Spinal cord (tissue), 10 donors: ENCODE measurements around the gene EHMT1. TPM values are rescaled to one million over a fixed set of nuclear protein-coding genes. Genes with fewer than 3 reads are reported as not detected.

Experiments used
- DNase-seq, 6 donors: peaks; one replicate each; pipeline versions ENCODE4 v3.0.0 to v3.0.0-alpha.2; 2013 to 2015; ENCODE audit warnings: low spot score in 6 of 6, low read depth in 4 of 6
- H3K27ac ChIP-seq: one replicate; pipeline ENCODE4 v1.5.1; 2013; ENCODE audit warnings: low read depth, low read length, control low read depth
- H3K27me3 ChIP-seq: one replicate; pipeline ENCODE4 v1.6.1; 2013; ENCODE audit warnings: low read length; ENCODE audit not compliant: control insufficient read depth, insufficient read depth
- H3K36me3 ChIP-seq: one replicate; pipeline ENCODE4 v1.6.1; 2013; ENCODE audit warnings: low read length; ENCODE audit not compliant: control insufficient read depth, insufficient read depth
- H3K4me1 ChIP-seq: one replicate; pipeline ENCODE4 v1.6.1; 2013; ENCODE audit warnings: low read length; ENCODE audit not compliant: control insufficient read depth, insufficient read depth
- H3K4me3 ChIP-seq: one replicate; pipeline ENCODE4 v1.5.1; 2013; ENCODE audit warnings: low read depth, low read length, control low read depth
- H3K9me3 ChIP-seq: one replicate; pipeline ENCODE4 v1.6.1; 2013; ENCODE audit warnings: low read length; ENCODE audit not compliant: control insufficient read depth, insufficient read depth
- WGBS: methylation state at CpG from one replicate; pipeline ENCODE4 v1.1.5; 2013; ENCODE audit warnings: missing lambda C conversion rate; ENCODE audit not compliant: insufficient coverage; 5-methylcytosine and 5-hydroxymethylcytosine counted together
- polyA plus RNA-seq, 2 donors: library from polyadenylated mRNA; unstranded; fragments of 120-200 nt; gene quantifications; one replicate each; pipeline ENCODE4 v1.2.1, GENCODE V29; 2013; ENCODE audit not compliant: insufficient read length in 2 of 2
- total RNA-seq, 2 donors: library from RNA; depleted of rRNA in 1 of 2; stranded (reverse); fragments of 120-200 nt in 1 of 2; fragments of >200 nt in 1 of 2; gene quantifications; one replicate each; pipeline versions ENCODE4 v1.2.3 to v1.2.4, GENCODE V29; 2013 to 2014
- donor health status: healthy.

EHMT1 gene
- total and polyA plus RNA-seq, 4 donors: 35.8 to 86.2 (median 57.1) TPM

DNA sequence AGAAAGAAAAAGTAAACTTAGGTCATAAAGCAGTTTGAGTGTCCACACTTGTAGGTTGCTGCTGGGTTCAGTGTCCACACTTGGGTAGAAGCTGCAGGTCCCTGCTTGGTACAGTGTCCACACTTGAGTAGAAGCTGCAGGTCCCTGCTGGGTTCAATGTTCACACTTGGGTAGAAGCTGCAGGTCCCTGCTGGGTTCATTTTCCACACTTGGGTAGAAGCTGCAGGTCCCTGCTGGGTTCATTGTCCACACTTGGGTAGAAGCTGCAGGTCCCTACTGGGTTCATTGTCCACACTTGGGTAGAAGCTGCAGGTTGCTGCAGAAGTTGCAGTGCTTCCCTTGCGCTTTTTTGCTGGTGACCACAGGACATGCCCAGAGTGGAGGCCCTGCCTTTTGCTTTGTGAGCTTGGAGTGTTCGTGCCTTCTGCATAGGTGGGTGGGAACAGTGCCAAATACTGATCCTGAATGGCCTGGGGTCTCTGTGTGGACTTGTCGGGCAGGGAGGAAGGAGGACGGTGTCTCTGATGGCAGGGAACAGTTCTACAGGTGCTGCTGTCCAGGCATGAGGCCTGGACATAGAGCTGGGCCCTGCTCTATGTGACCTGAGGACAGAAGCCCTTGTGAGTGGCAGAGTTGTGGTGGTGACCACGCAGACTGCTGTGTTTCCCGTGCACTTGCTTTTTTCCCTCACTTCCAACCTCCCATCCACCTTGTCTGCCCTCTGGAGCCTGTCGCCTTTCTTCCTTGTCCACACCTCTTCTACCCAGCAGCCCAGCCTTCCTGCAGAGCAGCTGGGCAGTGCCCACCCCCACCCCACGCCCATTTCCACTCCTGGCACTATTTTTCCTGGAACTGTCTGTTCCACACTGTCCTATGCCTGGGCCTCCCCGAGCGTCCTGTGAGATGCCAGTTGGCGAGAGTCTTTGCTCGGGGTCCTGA lies 120.8 kb downstream of the EHMT1 start:
- Histone ChIP-seq H3K27ac (no peak overlapping the region), H3K4me1 (peaks cover 13% of the 10 kb centered on the region), H3K4me3 (no peak overlapping the region), H3K9me3 (no peaks in the 10 kb centered on the region), H3K36me3 (peaks cover 36% of the 10 kb centered on the region), H3K27me3 (no peaks in the 10 kb centered on the region)
- no peak for DNase-seq
- WGBS: 57% methylated on average over 12 of the region's 12 CpGs

- Histone ChIP-seq H3K4me1 (peaks cover 13% of the 10 kb centered on the region), H3K9me3 (no peaks in the 10 kb centered on the region), H3K4me3 (no peak overlapping the region), H3K27me3 (no peaks in the 10 kb centered on the region), H3K36me3 (peaks cover 39% of the 10 kb centered on the region), H3K27ac (no peak overlapping the region)
- DNase-seq: peak in 3 of 6 donors; percentile 35 to 75 (median 69)
- WGBS: 23% methylated on average over 8 of the region's 9 CpGs
Measured at GRCh38 chr9:137740312-137740711, 121.5 kb downstream of the EHMT1 start.

- Histone ChIP-seq H3K27ac (no peak overlapping the region), H3K27me3 (no peaks in the 10 kb centered on the region), H3K4me1 (peaks cover 13% of the 10 kb centered on the region), H3K36me3 (peaks cover 47% of the 10 kb centered on the region), H3K9me3 (no peaks in the 10 kb centered on the region), H3K4me3 (no peak overlapping the region)
- WGBS: 88% methylated on average over 2 of the region's 4 CpGs
- no peak for DNase-seq
Measured at GRCh38 chr9:137741330-137741729, 122.5 kb downstream of the EHMT1 start.

DNA sequence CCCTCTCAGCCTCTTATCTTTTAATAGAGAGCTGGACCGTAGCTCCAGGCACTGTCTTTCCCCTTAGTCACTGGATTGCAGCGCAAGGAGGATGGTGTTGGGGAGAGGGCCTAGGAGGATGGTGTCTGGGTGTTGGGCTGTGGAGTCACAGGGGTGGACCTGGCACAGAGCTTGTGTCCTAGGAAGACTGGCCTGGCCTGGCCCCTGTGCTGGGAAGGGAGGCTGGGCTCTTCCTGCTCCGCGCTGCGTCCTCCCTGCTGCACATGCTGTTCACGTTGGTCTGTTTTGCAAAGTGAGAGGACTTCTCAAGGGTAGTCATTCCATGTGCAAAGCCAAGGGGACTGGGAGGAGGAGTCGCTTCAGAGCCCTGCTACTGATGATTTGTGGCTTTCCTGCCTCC lies 123.9 kb downstream of the EHMT1 start:
- H3K36me3 ChIP-seq: peaks cover 42% of the 10 kb centered on the region
- H3K27me3 ChIP-seq: no peaks in the 10 kb centered on the region
- 79% methylated on average over 6 of the region's 7 CpGs for WGBS
- H3K27ac ChIP-seq: no peak overlapping the region
- peaks cover 13% of the 10 kb centered on the region for H3K4me1 ChIP-seq
- no peak overlapping the region for H3K4me3 ChIP-seq
- DNase-seq: no peak
- no peaks in the 10 kb centered on the region for H3K9me3 ChIP-seq

DNA sequence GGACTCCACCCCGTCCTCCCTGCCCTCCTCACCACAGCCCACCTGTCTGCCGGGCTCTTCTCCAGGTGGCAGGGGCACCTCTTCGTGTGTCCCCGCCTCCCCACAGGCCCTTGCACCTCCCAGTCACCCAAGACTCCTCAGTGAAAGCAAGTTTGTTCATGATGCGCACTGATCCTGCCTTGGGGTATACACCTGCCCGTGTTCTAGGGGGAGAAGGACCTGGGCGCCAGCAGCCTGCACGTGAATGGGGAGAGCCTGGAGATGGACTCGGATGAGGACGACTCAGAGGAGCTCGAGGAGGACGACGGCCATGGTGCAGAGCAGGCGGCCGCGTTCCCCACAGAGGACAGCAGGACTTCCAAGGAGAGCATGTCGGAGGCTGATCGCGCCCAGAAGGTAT lies 124.9 kb downstream of the EHMT1 start:
- Histone ChIP-seq H3K36me3 (peaks cover 45% of the 10 kb centered on the region), H3K4me3 (no peak overlapping the region), H3K27me3 (no peaks in the 10 kb centered on the region), H3K9me3 (no peaks in the 10 kb centered on the region), H3K27ac (no peak overlapping the region), H3K4me1 (peaks cover 19% of the 10 kb centered on the region)
- DNase-seq: no peak
- WGBS: 94% methylated on average over 8 of the region's 19 CpGs

DNA sequence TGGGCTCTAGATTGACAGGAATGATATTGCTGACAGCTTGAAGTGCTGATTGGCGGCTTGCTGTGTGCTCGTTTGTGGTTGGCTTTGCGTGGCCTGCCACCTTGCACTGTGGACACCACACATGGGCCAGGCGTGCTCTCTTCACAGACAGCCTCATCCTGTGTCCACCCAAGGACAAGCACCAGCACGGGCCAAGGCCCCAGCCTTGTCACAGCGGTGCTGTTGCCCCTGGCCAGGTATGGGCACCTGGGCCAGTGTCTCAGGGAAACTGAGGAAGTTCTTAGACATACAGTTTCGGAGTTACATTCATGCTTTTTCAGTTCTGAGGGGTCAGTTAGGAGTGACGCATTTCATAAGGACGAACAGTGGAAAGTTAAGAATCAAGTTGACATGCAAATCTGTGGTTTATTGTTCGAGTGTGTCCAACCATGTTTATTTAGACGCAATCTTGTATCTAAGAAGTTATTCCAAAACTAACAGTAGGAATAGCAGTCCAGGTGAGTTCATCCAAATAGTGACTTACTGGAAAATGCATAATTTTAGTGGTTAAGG lies 125.9 kb downstream of the EHMT1 start:
- Histone ChIP-seq H3K27me3 (no peaks in the 10 kb centered on the region), H3K4me3 (no peak overlapping the region), H3K27ac (no peak overlapping the region), H3K4me1 (peaks cover 22% of the 10 kb centered on the region), H3K36me3 (peaks cover 42% of the 10 kb centered on the region), H3K9me3 (no peaks in the 10 kb centered on the region)
- no peak for DNase-seq
- 97% methylated on average over 8 of the region's 11 CpGs for WGBS

DNA sequence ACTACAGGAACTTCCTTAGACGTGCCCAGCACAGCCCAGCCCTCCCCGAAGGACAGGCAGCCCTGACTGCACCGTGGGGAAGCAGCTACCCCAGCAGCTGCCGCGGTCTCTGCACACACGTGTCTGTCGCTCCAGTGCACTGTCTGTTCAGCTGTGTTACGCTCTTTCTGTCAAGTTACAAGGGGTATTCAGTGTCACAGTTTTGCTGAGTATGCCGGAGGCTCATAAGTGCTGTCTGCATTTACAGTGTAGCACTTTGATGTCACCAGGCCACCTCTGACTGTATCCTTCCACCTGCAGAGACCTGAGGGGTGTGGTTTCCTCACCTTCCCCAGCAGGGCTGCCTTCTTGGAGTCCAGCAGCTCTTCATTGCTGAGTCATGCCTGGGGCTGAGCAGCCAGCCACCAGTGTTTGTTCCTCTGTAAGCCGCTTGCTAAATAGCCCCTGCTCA lies 126.8 kb downstream of the EHMT1 start:
- no peak overlapping the region for H3K27ac ChIP-seq
- 53% methylated on average over 10 of the region's 10 CpGs for WGBS
- DNase-seq: peak in 1 of 6 donors; percentile 20

GRCh38 chr9:137748311-137748710 lies 129.5 kb downstream of the EHMT1 start:
- WGBS: 65% methylated on average over 8 of the region's 15 CpGs
- H3K4me3 ChIP-seq: no peak overlapping the region
- no peak overlapping the region for H3K27ac ChIP-seq
- DNase-seq: no peak
- H3K9me3 ChIP-seq: no peaks in the 10 kb centered on the region
- peaks cover 23% of the 10 kb centered on the region for H3K4me1 ChIP-seq
- H3K27me3 ChIP-seq: no peaks in the 10 kb centered on the region
- peaks cover 50% of the 10 kb centered on the region for H3K36me3 ChIP-seq

More for the DNA sequence above, 126.8 kb downstream of the EHMT1 start:
- Histone ChIP-seq H3K27me3 (no peaks in the 10 kb centered on the region), H3K4me1 (peaks cover 18% of the 10 kb centered on the region), H3K9me3 (no peaks in the 10 kb centered on the region), H3K36me3 (peaks cover 37% of the 10 kb centered on the region), H3K4me3 (no peak overlapping the region)

DNA sequence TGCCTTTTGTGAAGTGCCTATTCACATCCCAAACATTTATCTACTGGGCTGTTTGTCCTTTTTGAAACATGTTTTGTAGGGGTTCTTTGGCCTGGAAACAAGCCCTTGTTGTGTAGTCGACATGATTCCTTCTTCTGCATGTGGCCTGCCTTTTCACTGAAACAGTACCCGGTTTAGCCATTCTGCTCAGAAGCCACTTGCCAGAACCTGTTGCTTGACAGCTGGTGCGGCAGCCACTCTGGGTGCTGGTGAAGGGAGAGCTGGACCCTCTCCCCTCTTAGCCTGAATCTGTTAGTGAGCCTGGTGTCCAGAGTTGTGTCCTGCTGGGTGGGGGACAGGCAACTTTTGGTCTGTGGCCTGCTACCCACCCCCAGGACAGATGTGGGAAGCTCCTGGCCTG lies 129.9 kb downstream of the EHMT1 start:
- H3K27me3 ChIP-seq: no peaks in the 10 kb centered on the region
- 37% methylated on average over 3 of the region's 3 CpGs for WGBS
- H3K36me3 ChIP-seq: peaks cover 50% of the 10 kb centered on the region
- H3K4me3 ChIP-seq: no peak overlapping the region
- DNase-seq: peak in 2 of 6 donors; percentile 44 to 47
- H3K4me1 ChIP-seq: peaks cover 23% of the 10 kb centered on the region
- H3K9me3 ChIP-seq: no peaks in the 10 kb centered on the region
- H3K27ac ChIP-seq: no peak overlapping the region
